OCI-LY1 (cell line): ENCODE data around the gene ZMIZ2.

Source experiments
- EZH2 ChIP-seq: fragments of 200-600 bp; sonication (generic), shearing (Covaris generic); IDR thresholded peaks from 2 replicates; pipeline ENCODE4 v1.8.0; 2017; ENCODE audit warnings: borderline replicate concordance, mixed run types, mild to moderate bottlenecking, antibody characterized with exemption, low read length, moderate library complexity, mixed read lengths
- TF ChIP-seq, protein P1 (sequence below): fragments of 200-600 bp; sonication (generic), shearing (Covaris generic); IDR thresholded peaks from 2 replicates; pipeline ENCODE4 v1.5.1; 2017; ENCODE audit warnings: mild to moderate bottlenecking, antibody characterized with exemption, low read length, moderate library complexity, mixed read lengths

DNA sequence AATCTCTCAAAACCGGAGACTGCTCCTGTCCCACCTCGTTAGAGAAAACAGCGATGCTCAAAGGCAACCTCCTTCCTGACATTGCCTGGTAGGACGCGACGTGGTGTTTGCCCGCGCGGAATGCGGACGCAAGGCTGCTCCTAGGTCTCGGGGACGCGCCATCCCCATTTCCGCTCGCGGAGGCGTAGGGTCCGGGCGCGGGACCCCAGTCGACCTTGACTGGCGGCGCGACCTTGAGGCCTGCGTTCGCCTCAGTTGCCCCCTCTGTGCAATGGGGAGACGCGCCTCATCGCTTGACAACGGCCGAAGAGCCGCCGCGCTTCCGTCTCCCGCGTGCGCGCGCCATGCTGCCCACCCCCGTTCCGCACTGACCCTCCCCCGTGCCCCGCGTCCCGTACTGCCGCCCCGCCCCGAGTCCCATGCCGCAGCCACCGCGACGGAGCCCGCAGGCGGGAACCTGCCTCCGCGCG, 47.4 kb downstream of the ZMIZ2 start:
- TF ChIP-seq, protein P1, sequence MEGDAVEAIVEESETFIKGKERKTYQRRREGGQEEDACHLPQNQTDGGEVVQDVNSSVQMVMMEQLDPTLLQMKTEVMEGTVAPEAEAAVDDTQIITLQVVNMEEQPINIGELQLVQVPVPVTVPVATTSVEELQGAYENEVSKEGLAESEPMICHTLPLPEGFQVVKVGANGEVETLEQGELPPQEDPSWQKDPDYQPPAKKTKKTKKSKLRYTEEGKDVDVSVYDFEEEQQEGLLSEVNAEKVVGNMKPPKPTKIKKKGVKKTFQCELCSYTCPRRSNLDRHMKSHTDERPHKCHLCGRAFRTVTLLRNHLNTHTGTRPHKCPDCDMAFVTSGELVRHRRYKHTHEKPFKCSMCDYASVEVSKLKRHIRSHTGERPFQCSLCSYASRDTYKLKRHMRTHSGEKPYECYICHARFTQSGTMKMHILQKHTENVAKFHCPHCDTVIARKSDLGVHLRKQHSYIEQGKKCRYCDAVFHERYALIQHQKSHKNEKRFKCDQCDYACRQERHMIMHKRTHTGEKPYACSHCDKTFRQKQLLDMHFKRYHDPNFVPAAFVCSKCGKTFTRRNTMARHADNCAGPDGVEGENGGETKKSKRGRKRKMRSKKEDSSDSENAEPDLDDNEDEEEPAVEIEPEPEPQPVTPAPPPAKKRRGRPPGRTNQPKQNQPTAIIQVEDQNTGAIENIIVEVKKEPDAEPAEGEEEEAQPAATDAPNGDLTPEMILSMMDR, result no peak
- TF ChIP-seq EZH2, result no peak
